Natural killer cell treated with Interleukin-12 subunit alpha and Interleukin-12 subunit beta and Interleukin-15 and Interleukin-18, amount 100 ng/mL, for 72 hours (primary cell): Measurements from ENCODE around the gene TMEM165. TPM values are rescaled to one million over a fixed set of nuclear protein-coding genes. Genes with fewer than 3 reads are reported as not detected.
A peak's percentile ranks its signal among the peaks of the same experiment; 100 is the strongest.

ENCODE experiments used
- ATAC-seq, 2 donors: fragments of 150-1000 bp; cut with Tn5 transposase in 1 of 2; sonication (Bioruptor Pico), chemical (Tn5 transposase) in 1 of 2; 2 replicates each; pipeline ENCODE4 v1.10.0; 2021
- DNase-seq: peaks from one replicate; pipeline ENCODE4 v3.0.0; 2022; ENCODE audit warnings: low spot score
- H3K27ac Mint-ChIP-seq, 2 donors: 1 replicate in 1 of 2; 2 replicates in 1 of 2; pipeline ENCODE4 v1.8.0; 2022; ENCODE audit warnings: mixed read lengths in 2 of 2, mild to moderate bottlenecking in 1 of 2, moderate library complexity in 1 of 2
- H3K27me3 Mint-ChIP-seq, 2 donors: 1 replicate in 1 of 2; 2 replicates in 1 of 2; pipeline ENCODE4 v1.8.0; 2022; ENCODE audit warnings: mixed read lengths in 2 of 2
- H3K36me3 Mint-ChIP-seq: one replicate; pipeline ENCODE4 v1.8.0; 2022; ENCODE audit warnings: mixed read lengths
- H3K4me1 Mint-ChIP-seq, 2 donors: 1 replicate in 1 of 2; 2 replicates in 1 of 2; pipeline ENCODE4 v1.8.0; 2022; ENCODE audit warnings: low read depth in 2 of 2, mixed read lengths in 2 of 2, mild to moderate bottlenecking in 1 of 2
- H3K4me3 Mint-ChIP-seq: one replicate; pipeline ENCODE4 v1.8.0; 2022; ENCODE audit warnings: mixed read lengths
- H3K9me3 Mint-ChIP-seq: 2 replicates; pipeline ENCODE4 v1.8.0; 2022; ENCODE audit warnings: mixed read lengths
- total RNA-seq, 2 donors: library from RNA; stranded (reverse); gene quantifications; one replicate each; pipeline ENCODE4 v1.2.3, GENCODE V29; 2022

TMEM165 gene
- total RNA-seq, 2 donors from 2014 or later, result 134 to 157 TPM

DNA sequence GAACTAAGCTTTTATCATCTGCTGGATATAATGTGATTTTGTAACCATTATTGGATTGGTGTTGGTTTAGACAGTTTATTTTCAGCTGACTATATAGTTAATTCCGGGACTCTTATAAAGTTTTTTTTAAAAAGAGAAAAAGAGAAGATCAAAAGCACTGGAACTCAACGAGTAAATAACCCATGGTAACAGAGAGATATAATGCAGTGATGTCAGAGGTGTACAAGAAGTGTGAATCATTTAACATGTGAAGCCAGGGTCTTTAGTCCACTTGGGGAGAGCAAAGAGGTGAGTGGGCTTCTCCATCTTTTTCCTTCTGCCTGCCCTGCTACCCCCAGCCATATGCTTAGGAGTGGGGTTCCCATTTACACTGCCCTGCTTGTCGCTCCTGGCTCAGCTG, 3.2 kb downstream of the TMEM165 start:
- Mint-ChIP-seq H3K36me3 (peaks cover 38% of the 10 kb centered on the region), H3K4me1 (peaks cover 42 to 52% of the 10 kb centered on the region in 2 donors), H3K9me3 (no peaks in the 10 kb centered on the region), H3K27ac (peak overlapping the region; percentile 87 to 97), H3K27me3 (no peaks in the 10 kb centered on the region), H3K4me3 (peak overlapping the region; percentile 97)
- ATAC-seq (no peak), DNase-seq (no peak)

DNA sequence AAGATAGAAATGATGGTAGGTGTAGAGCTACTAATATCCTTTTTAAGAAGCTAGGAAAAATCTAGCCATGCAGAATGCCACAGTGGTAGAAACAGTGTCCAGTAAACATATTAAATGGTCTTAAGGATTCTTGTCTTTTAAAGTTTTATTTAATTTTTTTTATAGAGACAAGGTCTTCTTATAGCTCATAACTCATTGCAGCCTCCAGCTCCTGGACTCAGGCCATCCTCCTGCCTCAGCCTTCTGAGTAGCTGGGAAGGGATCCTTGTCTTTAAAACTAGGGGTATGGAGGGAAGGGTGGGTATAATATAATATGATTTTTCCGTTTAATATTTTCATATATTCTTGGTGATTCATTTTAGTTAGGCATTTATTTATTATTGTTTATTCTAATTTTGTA, 3.8 kb downstream of the TMEM165 start:
- peaks cover 40% of the 10 kb centered on the region for H3K36me3 Mint-ChIP-seq
- ATAC-seq (no peak), DNase-seq (no peak)
- H3K9me3 Mint-ChIP-seq, result no peaks in the 10 kb centered on the region
- H3K27me3 Mint-ChIP-seq, result no peaks in the 10 kb centered on the region
- peak overlapping the region; percentile 97 for H3K4me3 Mint-ChIP-seq
- peak overlapping the region; percentile 87 to 97 for H3K27ac Mint-ChIP-seq
- peaks cover 40 to 54% of the 10 kb centered on the region in 2 donors for H3K4me1 Mint-ChIP-seq

DNA sequence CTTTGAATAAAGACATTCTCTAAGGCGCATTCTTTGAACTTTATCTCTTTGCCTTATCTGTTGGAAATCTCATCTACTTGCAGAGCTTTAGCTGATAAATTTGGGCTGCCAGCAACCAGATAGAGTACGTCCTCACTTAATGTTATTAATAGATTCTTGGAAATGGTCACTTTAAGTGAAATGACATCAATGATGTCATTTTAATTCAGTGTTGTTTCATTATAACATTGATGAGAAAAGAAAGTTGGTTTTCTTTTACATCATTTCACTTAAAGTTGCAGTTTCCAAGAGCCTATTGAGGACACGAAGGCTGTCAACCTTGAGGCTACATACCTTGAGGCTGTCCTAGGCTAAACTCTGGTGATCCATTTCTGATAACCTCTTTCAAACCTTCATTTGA, 9.3 kb downstream of the TMEM165 start:
- no peak for DNase-seq
- H3K36me3 Mint-ChIP-seq, result peaks cover 22% of the 10 kb centered on the region
- no peaks in the 10 kb centered on the region for H3K9me3 Mint-ChIP-seq
- ATAC-seq, result no peak
- no peaks in the 10 kb centered on the region for H3K27me3 Mint-ChIP-seq
- H3K27ac Mint-ChIP-seq, result peak overlapping the region; percentile 16 to 46
- no peak overlapping the region for H3K4me3 Mint-ChIP-seq
- H3K4me1 Mint-ChIP-seq, result peaks cover 42 to 45% of the 10 kb centered on the region in 2 donors

DNA sequence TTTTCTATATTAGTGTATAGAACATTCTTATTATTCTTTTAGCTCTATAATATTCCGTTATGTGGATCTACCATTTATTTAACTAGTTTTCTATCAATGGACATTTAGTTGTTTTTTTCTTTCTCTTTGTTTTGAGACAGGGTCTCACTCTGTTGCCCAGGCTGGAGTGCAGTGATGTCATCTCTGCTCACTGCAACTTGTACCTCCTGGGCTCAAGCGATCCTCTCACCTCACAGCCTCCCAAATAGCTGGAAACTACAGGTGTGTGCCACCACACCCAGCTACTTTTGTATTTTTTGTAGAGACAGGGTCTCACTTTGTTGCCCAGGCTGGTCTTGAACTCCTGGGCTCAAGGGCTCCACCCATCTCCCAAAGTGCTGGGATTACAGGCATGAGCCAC, 10.8 kb downstream of the TMEM165 start:
- DNase-seq, result no peak
- H3K9me3 Mint-ChIP-seq, result no peaks in the 10 kb centered on the region
- peaks cover 39 to 40% of the 10 kb centered on the region in 2 donors for H3K4me1 Mint-ChIP-seq
- H3K27ac Mint-ChIP-seq, result peak overlapping the region in 1 of 2 donors; percentile 65
- no peak for ATAC-seq
- no peaks in the 10 kb centered on the region for H3K27me3 Mint-ChIP-seq
- H3K36me3 Mint-ChIP-seq, result peaks cover 22% of the 10 kb centered on the region
- no peak overlapping the region for H3K4me3 Mint-ChIP-seq

DNA sequence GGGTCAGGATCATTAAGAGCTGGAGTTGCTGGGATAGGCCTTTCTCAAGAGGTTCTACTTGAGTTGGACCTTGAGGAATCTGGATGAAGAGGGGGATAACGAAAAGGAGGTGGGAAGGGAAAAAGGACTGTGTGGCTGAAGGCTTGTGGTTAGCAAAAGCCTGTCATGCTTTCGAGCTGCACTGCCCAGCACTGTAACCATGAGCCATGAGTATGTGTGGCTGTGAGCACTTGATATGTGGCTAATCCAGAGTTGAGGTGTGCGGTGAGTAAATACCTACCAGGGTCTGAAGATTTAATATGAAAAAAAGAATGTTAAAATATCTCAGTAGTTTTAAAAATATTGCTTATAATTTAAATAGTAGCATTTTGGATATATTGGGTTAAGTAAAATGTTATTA, 11.4 kb downstream of the TMEM165 start:
- Mint-ChIP-seq H3K4me3 (peak overlapping the region; percentile 19), H3K27me3 (no peaks in the 10 kb centered on the region), H3K27ac (peak overlapping the region in 1 of 2 donors; percentile 65), H3K36me3 (peaks cover 22% of the 10 kb centered on the region), H3K4me1 (peaks cover 39 to 43% of the 10 kb centered on the region in 2 donors), H3K9me3 (no peaks in the 10 kb centered on the region)
- ATAC-seq (no peak), DNase-seq (no peak)

DNA sequence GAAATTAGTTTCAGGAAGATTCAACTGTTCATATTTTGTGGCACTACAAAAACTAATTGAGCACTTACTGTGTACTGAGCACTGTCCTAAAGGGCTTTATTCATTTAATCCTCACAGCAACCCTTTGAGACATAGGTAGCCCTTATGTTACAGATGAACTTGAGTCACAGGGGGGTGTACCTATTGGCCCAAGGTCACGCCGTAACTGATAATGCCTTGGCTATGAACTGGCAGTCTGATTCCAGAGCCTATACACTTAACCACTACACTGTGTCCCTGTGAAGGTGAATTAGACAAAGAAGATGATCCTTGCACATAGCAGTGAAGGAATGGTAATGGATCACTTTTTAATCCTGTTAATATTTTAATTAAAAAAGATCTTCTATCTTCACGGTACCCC, 12.0 kb downstream of the TMEM165 start:
- Mint-ChIP-seq H3K27ac (no peak overlapping the region), H3K4me1 (peaks cover 39 to 43% of the 10 kb centered on the region in 2 donors), H3K27me3 (no peaks in the 10 kb centered on the region), H3K36me3 (peaks cover 22% of the 10 kb centered on the region), H3K4me3 (no peak overlapping the region), H3K9me3 (no peaks in the 10 kb centered on the region)
- ATAC-seq, result no peak
- DNase-seq, result no peak

DNA sequence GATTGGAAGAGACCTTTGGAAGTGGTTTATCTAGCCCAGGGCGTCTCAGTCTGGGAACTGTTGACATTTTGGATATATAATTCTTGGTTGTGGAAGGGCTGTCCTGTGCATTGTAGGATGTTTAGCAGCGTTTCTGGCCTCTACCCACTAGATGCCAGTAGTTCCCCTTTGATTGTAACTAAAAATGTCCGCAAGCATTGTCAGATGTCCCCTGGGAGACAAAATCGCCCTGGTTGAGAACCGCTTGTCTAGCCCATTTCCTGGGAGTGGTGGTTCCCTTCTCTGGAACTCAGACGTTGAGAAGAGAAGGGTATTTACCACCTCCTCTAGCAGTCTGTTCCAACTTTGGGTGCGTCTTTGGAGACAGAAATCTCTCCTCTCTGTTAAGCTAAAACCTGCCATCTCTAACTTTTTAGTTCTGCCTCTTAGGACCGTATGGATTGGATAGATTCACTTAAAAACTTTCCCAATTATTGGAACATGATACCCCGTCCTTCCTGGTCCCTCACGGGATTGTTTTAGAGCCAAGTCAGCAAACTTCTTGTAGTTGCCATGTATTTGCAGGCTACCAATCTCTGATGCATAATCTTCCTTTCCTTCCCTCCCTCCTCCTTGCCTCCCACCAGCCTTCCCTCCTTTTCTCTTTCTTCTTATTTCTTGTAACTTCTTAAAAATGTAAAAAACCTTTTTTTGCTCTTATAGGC, 13.9 kb downstream of the TMEM165 start:
- ATAC-seq, result no peak
- Mint-ChIP-seq H3K4me1 (peaks cover 32 to 36% of the 10 kb centered on the region in 2 donors), H3K4me3 (no peak overlapping the region), H3K27ac (peak overlapping the region in 1 of 2 donors; percentile 13), H3K9me3 (no peaks in the 10 kb centered on the region), H3K27me3 (no peaks in the 10 kb centered on the region), H3K36me3 (peaks cover 14% of the 10 kb centered on the region)
- DNase-seq, result no peak

DNA sequence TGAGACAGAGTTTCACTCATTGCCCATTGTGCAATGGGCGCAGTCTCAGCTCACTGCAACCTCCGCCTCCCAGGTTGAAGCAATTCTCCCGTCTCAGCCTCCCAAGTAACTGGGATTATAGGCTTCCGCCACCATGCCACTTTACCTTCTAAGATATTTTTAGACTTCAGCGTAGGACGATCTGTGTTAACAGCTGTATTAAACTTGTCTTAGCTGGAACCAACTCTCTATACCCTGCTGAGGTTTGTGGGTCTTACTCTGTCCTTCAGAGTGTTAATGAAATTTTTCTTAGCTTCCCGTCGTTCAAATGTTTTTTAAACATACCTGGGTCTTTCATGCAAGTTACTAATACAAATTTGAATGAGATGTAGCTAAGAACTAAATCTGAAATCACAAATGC, 14.7 kb downstream of the TMEM165 start:
- no peak for DNase-seq
- H3K4me1 Mint-ChIP-seq, result peaks cover 32 to 37% of the 10 kb centered on the region in 2 donors
- H3K4me3 Mint-ChIP-seq, result no peak overlapping the region
- H3K27ac Mint-ChIP-seq, result peak overlapping the region in 1 of 2 donors; percentile 13
- ATAC-seq, result no peak
- H3K36me3 Mint-ChIP-seq, result peaks cover 13% of the 10 kb centered on the region
- H3K27me3 Mint-ChIP-seq, result no peaks in the 10 kb centered on the region
- no peaks in the 10 kb centered on the region for H3K9me3 Mint-ChIP-seq

DNA sequence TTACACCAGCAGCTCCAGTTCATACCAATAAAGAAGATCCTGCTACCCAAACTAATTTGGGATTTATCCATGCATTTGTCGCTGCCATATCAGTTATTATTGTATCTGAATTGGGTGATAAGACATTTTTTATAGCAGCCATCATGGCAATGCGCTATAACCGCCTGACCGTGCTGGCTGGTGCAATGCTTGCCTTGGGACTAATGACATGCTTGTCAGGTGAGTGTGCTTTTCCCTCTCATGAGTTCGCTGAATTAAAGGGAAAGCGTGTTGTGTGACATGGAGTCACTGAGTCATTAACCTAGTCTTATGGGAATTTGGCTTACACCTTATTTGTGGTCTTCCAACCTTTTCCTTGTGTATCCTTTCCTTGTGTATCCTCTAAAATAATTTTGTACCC, 15.9 kb downstream of the TMEM165 start:
- DNase-seq (no peak), ATAC-seq (no peak)
- Mint-ChIP-seq H3K27me3 (no peaks in the 10 kb centered on the region), H3K4me3 (no peak overlapping the region), H3K36me3 (peaks cover 9% of the 10 kb centered on the region), H3K27ac (no peak overlapping the region), H3K4me1 (peaks cover 21 to 27% of the 10 kb centered on the region in 2 donors), H3K9me3 (no peaks in the 10 kb centered on the region)

DNA sequence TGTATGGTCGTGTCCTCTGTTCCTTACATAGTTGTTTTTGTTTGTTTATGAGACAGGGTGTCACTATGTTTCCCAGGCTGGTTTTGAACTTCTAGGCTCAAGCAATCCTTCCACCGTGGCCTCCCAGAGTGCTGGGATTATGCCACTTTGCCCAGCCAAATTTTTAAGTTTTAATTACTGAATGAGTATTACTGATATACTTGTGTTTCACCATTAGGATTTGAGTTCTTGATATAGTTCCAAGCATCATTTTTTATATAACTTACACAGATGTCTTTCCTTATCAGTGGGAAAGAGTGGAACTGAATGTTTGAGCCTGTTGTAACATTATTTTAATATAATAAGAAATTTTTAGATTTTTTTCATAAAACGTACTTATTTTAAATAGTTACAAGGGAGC, 20.4 kb downstream of the TMEM165 start:
- H3K4me3 Mint-ChIP-seq, result no peak overlapping the region
- no peak overlapping the region for H3K27ac Mint-ChIP-seq
- no peaks in the 10 kb centered on the region for H3K27me3 Mint-ChIP-seq
- ATAC-seq (no peak), DNase-seq (no peak)
- H3K4me1 Mint-ChIP-seq, result peaks cover 6 to 16% of the 10 kb centered on the region in 2 donors
- H3K36me3 Mint-ChIP-seq, result peaks cover 27% of the 10 kb centered on the region
- H3K9me3 Mint-ChIP-seq, result no peaks in the 10 kb centered on the region

DNA sequence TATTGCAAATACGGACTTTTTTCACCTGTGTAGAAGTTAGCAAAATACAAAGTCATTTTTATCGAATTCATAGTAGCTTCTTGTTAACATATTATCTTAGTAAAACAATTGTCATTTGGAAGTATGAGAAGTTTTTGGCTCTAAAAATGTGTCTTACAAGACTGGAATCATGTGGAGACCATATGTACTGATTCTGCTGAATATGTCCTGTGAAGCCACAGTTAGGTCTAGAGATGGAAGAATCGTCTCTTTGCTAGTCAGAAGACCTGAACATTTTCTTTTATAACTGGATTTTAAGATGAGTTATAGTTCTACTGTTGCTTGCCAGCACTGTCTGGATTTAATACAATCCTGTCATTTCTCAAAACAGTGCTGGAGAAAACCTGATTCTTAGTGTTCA, 29.0 kb downstream of the TMEM165 start:
- no peak overlapping the region for H3K4me3 Mint-ChIP-seq
- ATAC-seq, result no peak
- no peaks in the 10 kb centered on the region for H3K9me3 Mint-ChIP-seq
- no peak for DNase-seq
- no peaks in the 10 kb centered on the region for H3K27me3 Mint-ChIP-seq
- peaks cover 52% of the 10 kb centered on the region for H3K36me3 Mint-ChIP-seq
- peak overlapping the region in 1 of 2 donors; percentile 53 for H3K27ac Mint-ChIP-seq
- peaks cover 0 to 13% of the 10 kb centered on the region in 2 donors for H3K4me1 Mint-ChIP-seq

DNA sequence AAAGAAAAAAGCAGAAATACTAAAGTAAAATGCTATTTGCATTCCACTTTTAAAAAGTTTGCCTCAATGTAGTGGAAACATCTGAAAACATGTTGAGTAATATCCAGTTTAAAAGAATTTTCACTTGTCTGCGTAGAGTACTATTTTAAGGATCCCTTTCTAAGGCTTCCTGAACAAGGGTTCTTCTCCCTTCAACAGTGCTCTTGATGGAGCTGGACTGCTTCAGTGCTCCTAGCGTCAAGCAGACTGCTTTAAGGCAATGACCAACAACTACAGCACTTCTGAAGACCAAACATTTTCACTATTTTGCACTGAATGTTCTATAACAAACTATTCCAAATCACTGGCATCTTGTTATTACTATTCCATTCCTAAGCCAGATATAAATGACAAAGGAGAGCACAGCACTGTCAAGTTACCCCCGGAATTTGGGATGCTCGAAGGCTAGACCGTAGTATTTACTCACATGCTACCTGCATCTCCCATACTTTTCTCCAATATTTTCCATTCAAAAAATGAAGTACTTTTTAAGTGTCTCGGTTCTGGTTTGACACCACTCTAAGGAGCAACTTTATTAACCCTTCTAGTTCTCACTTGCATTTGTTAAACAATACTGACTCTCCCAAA, 36.1 kb downstream of the TMEM165 start:
- H3K36me3 Mint-ChIP-seq, result peaks cover 26% of the 10 kb centered on the region
- H3K4me1 Mint-ChIP-seq, result peaks cover 10 to 19% of the 10 kb centered on the region in 2 donors
- H3K9me3 Mint-ChIP-seq, result no peaks in the 10 kb centered on the region
- no peaks in the 10 kb centered on the region for H3K27me3 Mint-ChIP-seq
- ATAC-seq (no peak), DNase-seq (no peak)
- no peak overlapping the region for H3K4me3 Mint-ChIP-seq
- no peak overlapping the region for H3K27ac Mint-ChIP-seq

DNA sequence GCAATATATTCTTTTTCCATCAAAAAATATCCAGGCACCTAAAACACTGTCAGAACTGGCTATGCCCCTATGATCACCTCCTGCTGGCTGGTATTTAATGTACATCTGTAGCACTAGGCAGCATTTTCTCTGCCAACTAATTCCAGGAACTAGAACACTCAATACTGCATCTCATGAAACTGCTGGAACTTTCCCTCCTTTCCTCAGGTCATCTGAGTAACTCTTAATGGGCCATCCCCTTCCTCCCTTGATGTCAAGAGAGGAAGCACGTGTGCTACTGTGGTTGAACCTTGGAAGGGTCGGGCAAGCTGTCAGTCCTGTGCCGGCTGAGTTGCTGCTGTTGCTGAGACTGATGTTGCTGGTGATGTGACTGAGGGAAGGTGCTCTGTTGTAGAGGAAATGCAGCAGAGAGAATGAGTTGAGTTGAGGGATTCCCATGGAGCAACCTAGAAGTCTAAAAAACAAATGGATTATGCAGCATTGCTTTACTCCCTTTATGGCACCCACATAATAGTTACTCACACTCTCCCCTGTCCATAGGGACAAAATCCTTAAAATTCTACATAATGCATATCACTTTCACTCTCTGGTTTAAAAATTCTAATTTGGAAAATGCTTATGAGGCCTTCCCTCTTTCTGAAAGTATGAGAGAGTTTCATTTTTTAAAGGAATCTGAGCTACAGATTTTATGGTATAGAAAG, 39.5 kb downstream of the TMEM165 start:
- Mint-ChIP-seq H3K4me1 (peaks cover 10 to 19% of the 10 kb centered on the region in 2 donors), H3K27ac (peak overlapping the region; percentile 7 to 24), H3K27me3 (no peaks in the 10 kb centered on the region), H3K36me3 (peaks cover 20% of the 10 kb centered on the region), H3K9me3 (no peaks in the 10 kb centered on the region), H3K4me3 (no peak overlapping the region)
- ATAC-seq, result peak; percentile 79 to 89
- DNase-seq, result no peak

DNA sequence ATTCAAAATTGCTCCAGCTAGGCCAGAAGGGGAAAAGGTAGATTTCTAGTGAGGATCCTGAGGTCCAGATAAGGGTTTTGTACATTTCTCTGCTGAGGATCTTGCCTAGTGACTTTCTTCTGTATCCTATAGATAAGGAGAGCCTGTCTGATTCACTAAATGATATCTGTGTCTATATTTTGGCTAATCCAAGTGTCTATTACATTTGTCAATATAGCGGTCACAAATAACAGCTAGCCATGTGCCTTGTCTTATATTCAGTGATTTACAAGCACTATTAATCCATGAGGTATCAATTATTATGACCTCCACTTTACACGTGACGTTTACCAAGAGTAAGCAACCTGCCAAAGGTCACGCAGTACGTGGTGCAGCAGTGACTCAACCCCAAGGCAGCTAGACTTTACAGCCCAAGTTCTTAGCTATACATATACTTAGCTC, 41.6 kb downstream of the TMEM165 start:
- DNase-seq (no peak), ATAC-seq (no peak)
- Mint-ChIP-seq H3K27me3 (no peaks in the 10 kb centered on the region), H3K27ac (no peak overlapping the region), H3K36me3 (peaks cover 12% of the 10 kb centered on the region), H3K4me1 (peaks cover 8 to 18% of the 10 kb centered on the region in 2 donors), H3K4me3 (no peak overlapping the region), H3K9me3 (no peaks in the 10 kb centered on the region)
